Vagina (tissue), 2 donors: ENCODE data around the gene UBE2D1. TPM values are rescaled to one million over a fixed set of nuclear protein-coding genes. Genes with fewer than 3 reads are reported as not detected.

Source experiments
- DNase-seq, 2 donors: peaks; one replicate each; pipeline ENCODE4 v3.0.0-alpha.2; 2017; ENCODE audit errors: extremely low spot score in 2 of 2
- H3K27ac ChIP-seq: fragments of 200-600 bp; sonication (generic); one replicate; pipeline ENCODE4 v1.5.1; 2019
- H3K27me3 ChIP-seq: fragments of 200-600 bp; sonication (generic); one replicate; pipeline ENCODE4 v1.5.1; 2019
- H3K36me3 ChIP-seq, 2 donors: fragments of 200-600 bp; sonication (generic); one replicate each; pipeline ENCODE4 v1.5.1; 2017 to 2019
- H3K4me1 ChIP-seq: fragments of 200-600 bp; sonication (generic); one replicate; pipeline ENCODE4 v1.5.1; 2019
- H3K4me3 ChIP-seq, 2 donors: fragments of 200-600 bp; sonication (generic); 1 replicate in 1 of 2; 2 replicates in 1 of 2; pipeline ENCODE4 v1.5.1; 2016 to 2019
- H3K9me3 ChIP-seq: fragments of 200-600 bp; sonication (generic); one replicate; pipeline ENCODE4 v1.5.1; 2019
- CTCF ChIP-seq, 3 experiments: fragments of 450-650 bp in 2 of 3; fragments of 200-600 bp in 1 of 3; sonication (generic) in 1 of 3; IDR thresholded peaks; one replicate each; pipeline ENCODE4 v1.5.1; 2017 to 2019; ENCODE audit warnings: antibody characterized with exemption in 3 of 3, mild to moderate bottlenecking in 2 of 3, moderate library complexity in 2 of 3
- POLR2A ChIP-seq, 2 donors: fragments of 450-650 bp; IDR thresholded peaks; one replicate each; pipeline ENCODE4 v1.6.1; 2017; ENCODE audit warnings: antibody characterized with exemption in 2 of 2, mild to moderate bottlenecking in 2 of 2, moderate library complexity in 2 of 2
- POLR2AphosphoS5 ChIP-seq, 2 donors: sonication (generic); formaldehyde crosslinking; IDR thresholded peaks; one replicate each; pipeline ENCODE4 v1.9.0; 2017; ENCODE audit warnings: antibody characterized with exemption in 2 of 2, mild to moderate bottlenecking in 2 of 2, low read depth in 1 of 2; ENCODE audit not compliant: insufficient read depth in 1 of 2
- intact Hi-C: fragments of 100-400 bp; cut with DNase I; formaldehyde crosslinking; loops from one replicate; pipeline ENCODE4 v1.15.1; 2023
- total RNA-seq: library from RNA; depleted of rRNA; stranded (reverse); fragments of >200 nt; gene quantifications from one replicate; pipeline ENCODE4 v1.2.3, GENCODE V29; 2016

Gene UBE2D1
- total RNA-seq, 1 donor from 2014 or later = 10.1 TPM

- Histone ChIP-seq H3K27me3 (no peaks in the 10 kb centered on the region), H3K4me1 (peaks cover 20% of the 10 kb centered on the region), H3K4me3 (peak overlapping the region; percentile 86 to 97), H3K9me3 (no peaks in the 10 kb centered on the region), H3K27ac (peak overlapping the region; percentile 76), H3K36me3 (no peaks in the 10 kb centered on the region)
- intact Hi-C loops = loop anchor here (2.0 kb wide), 1 partner anchor 67 kb away; the partner anchor contains the start of gene CISD1
- no peak for DNase-seq
- no peak for TF ChIP-seq POLR2AphosphoS5 (IDR thresholded peaks at IDR 0.05; ENCODE audit: insufficient read depth in 1 of 2, low read depth in 1 of 2)
- TF ChIP-seq CTCF (IDR thresholded peaks at IDR 0.05) = no peak
- TF ChIP-seq POLR2A (IDR thresholded peaks at IDR 0.05) = no peak
These were observed 650 bp downstream of the UBE2D1 start for GRCh38 chr10:58335306-58336005.

- no peak for DNase-seq
- TF ChIP-seq CTCF (IDR thresholded peaks at IDR 0.05) = no peak
- no peak for TF ChIP-seq POLR2A (IDR thresholded peaks at IDR 0.05)
- no peak for TF ChIP-seq POLR2AphosphoS5 (IDR thresholded peaks at IDR 0.05; ENCODE audit: insufficient read depth in 1 of 2, low read depth in 1 of 2)
- Histone ChIP-seq H3K27ac (no peak overlapping the region), H3K4me3 (peak overlapping the region; percentile 86 to 97), H3K36me3 (no peaks in the 10 kb centered on the region), H3K9me3 (no peaks in the 10 kb centered on the region), H3K4me1 (peaks cover 20% of the 10 kb centered on the region), H3K27me3 (no peaks in the 10 kb centered on the region)
- intact Hi-C loops = no loop called here
These were observed 1.4 kb downstream of the UBE2D1 start for GRCh38 chr10:58336242-58336641.

- DNase-seq = no peak
- no peak overlapping the region for H3K4me3 ChIP-seq
- intact Hi-C loops = no loop called here
These were observed 6.6 kb downstream of the UBE2D1 start for GRCh38 chr10:58341422-58341821.

GRCh38 chr10:58341947-58342346 lies 7.1 kb downstream of the UBE2D1 start:
- intact Hi-C loops = no loop called here
- DNase-seq = no peak
- Histone ChIP-seq H3K4me1 (peaks cover 5% of the 10 kb centered on the region), H3K4me3 (no peak overlapping the region), H3K27me3 (no peaks in the 10 kb centered on the region), H3K9me3 (no peaks in the 10 kb centered on the region), H3K27ac (no peak overlapping the region), H3K36me3 (no peaks in the 10 kb centered on the region)
- TF ChIP-seq POLR2A (IDR thresholded peaks at IDR 0.05) (no peak), POLR2AphosphoS5 (IDR thresholded peaks at IDR 0.05; ENCODE audit: insufficient read depth in 1 of 2, low read depth in 1 of 2) (no peak), CTCF (IDR thresholded peaks at IDR 0.05) (no peak)

More at GRCh38 chr10:58341422-58341821, 6.6 kb downstream of the UBE2D1 start:
- TF ChIP-seq POLR2AphosphoS5 (IDR thresholded peaks at IDR 0.05; ENCODE audit: insufficient read depth in 1 of 2, low read depth in 1 of 2) (no peak), POLR2A (IDR thresholded peaks at IDR 0.05) (no peak), CTCF (IDR thresholded peaks at IDR 0.05) (no peak)
- Histone ChIP-seq H3K36me3 (no peaks in the 10 kb centered on the region), H3K4me1 (peaks cover 10% of the 10 kb centered on the region), H3K27me3 (no peaks in the 10 kb centered on the region), H3K27ac (no peak overlapping the region), H3K9me3 (no peaks in the 10 kb centered on the region)

- peaks cover 10% of the 10 kb centered on the region for H3K4me1 ChIP-seq
- no peaks in the 10 kb centered on the region for H3K9me3 ChIP-seq
- TF ChIP-seq CTCF (IDR thresholded peaks at IDR 0.05) = no peak
- no peak for TF ChIP-seq POLR2AphosphoS5 (IDR thresholded peaks at IDR 0.05; ENCODE audit: insufficient read depth in 1 of 2, low read depth in 1 of 2)
- TF ChIP-seq POLR2A (IDR thresholded peaks at IDR 0.05) = no peak
- H3K4me3 ChIP-seq = no peak overlapping the region
- H3K27ac ChIP-seq = no peak overlapping the region
- no peak for DNase-seq
- H3K36me3 ChIP-seq = no peaks in the 10 kb centered on the region
- H3K27me3 ChIP-seq = no peaks in the 10 kb centered on the region
- intact Hi-C loops = no loop called here
These were observed 13.2 kb downstream of the UBE2D1 start for GRCh38 chr10:58347967-58348366.
